Measurements from ENCODE around the gene TSFM.

TSFM gene

DNA sequence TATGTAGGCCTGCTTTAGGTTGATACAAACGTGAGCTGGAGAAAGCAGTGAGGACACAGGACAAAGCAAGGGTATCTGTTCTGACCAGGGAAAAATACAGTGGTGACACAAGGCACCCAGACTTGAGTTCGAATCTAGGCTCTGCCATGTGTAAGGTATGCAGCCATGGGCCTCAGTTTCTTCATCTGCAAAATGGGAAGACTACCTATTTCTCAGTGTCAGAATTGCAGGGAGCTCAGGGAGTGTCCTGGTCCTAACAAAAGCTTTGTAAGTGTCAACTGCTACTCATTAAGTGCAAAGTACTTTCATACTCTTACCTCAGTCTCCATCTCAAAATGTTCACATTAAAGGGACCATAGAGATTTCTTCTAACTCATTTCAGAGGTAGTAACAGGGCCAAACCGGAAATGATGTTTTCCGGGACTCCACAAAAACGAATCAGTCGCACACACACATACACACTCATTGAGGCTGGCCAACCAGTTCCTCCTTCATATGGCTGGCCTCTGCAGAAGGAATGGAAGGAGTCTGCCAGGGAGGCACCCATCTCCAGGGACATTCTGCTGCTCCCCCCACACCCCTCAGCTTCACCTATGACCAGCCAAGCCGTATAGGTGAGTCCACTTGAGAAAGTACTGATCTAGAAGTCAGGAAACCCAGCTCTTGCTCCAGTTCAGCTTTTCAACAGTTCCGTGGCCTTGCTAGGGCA is 56.2 kb downstream of the TSFM start:
- no peak for DNase-seq

DNA sequence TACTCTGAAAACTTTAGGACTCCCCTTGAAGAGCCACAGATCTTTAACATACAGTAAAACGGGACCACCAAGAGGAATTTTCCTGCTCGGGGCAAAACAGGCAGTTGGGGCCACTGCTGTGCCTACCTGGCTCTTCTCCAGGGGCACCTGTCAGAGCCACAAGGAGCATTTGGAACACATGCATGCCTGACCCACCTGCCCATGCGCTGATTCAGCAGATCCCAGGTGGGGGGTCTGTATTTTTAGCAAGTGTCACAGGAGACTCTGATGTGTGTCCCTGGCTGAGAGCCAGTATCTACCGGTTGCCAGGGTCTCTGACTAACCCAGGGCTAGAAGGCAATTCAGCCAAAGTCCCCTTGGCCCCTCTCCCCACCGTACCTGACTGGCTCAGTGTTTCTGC is 57.4 kb downstream of the TSFM start:
- DNase-seq: no peak

DNA sequence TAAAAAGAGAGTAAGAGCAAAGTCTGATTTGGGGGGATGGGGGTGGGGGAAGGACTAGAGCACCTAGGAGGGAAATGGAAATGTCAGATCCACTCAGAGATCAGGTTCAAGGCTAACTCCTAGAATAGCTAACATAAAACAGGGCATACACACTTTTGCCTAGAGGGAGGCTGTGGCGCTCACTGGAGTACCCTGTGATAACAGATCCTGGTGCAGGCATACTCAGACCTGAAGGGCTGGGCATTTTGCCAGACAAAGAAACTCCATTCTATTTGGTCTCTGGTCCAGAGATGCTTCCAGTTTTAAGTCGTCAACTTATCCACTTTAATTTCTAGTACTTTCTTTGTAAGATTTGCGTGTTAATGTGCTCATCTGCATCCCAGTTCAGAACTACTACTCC is 58.1 kb downstream of the TSFM start:
- peak; percentile 42 for DNase-seq

DNA sequence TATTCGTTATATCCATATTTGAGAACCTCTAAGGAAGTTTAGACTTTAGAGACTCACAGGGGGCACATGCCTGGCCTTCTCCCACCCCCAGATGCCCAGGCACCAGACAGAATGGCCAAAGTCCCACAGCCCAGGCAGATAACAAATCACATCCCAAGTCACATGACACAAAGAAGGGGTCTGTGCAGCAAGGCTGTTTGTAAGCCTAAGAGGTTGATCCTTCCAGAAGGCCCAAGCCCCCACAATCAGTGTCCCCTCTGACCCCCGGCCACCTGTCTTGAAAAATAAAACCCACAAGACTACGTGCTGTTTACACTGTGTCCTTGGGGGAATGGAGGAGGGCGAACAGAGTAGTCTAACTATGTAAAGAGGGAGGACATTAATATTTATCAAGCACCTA is 58.9 kb downstream of the TSFM start:
- DNase-seq: no peak

DNA sequence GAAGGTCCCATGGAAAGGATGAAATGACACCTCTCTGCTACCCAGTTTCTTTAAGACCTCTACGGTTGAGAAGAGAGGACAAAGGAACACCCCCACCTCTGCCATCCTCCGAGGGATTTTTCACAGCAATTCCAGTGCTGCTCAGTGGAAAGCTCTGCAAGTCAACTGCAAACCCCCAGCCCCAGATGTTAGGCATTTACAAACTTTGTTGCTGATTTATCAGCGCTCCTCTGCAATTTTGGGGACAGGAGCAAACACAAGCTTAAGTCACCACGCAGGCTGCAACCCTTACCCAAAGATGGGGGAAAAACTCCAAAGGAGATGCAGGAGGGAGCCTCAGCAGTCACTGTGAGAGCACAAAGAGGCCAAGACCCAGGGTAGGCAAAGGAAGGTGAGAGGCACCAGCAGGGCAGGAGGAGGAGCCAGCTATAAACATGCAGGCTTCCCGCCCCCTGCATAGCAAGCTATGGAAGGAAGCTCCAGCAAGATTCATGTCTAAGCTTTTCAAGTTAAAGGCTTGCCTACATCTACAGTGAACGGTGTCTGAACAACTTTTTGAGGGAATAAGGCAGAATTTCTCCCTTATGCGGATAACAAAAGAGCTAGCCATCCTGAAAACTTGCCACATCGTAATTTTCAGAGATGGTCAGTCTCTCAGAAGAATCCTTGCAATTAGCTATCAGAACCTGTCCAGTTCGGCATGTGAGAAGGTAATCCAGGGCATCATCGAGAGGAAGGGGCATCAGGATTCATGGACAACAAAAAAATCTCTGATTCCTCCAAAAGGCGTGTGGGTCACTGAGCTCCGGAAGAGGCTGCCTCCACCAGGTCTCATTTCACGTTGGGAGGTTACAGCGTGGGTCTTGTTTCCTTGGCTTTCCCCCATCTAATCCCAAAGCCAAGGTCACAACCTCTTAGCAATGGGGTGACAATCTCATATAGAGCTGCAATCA is 60.0 kb downstream of the TSFM start:
- DNase-seq: no peak

DNA sequence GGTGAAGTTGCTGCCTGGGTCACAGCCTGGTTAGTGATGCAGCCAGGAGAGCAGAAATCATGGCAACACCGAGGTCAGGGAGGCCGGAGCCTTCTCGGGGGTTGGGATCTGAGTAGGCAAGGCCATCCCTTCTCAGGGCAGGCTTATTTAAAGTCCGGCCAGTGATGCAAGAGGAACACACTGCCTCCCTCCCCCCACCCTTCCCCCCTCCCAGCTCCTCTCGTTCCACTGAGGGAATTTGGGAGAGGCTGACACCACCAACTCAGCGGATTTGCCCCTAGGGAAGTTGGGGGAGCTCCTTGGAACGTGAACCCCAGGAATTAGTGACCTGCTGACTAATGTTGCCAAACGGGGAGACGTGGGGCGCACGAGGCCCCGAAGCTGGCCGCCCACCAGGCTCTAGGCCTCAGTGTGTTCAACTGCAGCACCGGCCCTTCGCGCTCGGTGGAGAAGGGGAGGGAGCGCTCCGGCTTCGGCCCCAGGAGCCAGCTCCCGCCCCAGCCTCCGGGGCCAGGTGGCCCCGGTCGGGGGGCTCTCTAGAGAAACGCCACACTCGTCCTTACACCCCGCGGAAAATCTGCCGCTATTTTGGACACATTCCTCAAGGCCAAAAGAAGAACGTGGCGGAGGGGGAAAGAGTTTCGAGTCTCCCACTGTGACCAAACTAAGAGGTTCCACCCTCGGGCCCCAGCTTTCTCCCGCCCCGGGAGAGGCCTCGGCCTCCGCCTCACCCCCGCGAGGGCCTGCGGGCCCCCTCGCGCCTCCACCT is 62.3 kb downstream of the TSFM start:
- DNase-seq: no peak

DNA sequence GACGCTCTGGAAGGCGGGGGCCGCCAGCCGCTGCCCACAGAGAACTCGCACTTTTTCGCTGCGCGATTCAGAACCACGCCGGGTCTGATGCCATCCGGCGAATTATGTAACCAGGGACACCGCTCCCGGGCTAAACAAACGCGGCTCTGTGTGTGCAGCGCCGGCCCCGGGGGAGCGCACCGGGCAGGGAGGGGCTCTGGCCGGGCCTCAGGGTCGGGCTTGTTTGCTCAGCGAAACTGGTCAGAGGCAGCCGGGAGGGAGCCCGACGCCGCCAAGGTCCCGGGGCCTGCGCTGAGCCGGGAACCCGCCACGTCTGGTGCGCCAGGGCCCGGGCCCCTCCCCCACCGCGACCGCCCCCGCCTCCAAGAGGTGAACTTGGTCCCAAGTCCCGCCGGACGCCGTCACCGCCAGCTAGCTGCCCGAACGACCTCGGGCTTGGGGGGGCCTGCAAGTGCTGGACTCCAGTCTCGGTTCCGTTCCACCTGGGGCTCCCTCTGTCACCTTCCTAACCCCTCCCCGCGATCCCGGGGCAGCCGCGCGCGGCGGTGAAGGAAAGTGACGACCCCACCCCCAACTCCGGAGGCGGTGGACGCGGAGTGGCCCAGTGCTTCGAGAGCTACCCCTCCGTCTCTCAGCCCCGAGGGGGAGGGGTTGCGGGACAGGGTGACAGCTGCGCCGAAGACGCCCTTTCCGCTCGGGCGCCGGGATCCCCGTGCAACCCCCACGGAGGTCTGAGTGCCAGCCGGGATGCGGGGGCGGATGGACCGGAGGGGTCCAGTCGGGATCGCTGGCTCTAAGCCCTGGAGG is 63.1 kb downstream of the TSFM start:
- no peak for DNase-seq

DNA sequence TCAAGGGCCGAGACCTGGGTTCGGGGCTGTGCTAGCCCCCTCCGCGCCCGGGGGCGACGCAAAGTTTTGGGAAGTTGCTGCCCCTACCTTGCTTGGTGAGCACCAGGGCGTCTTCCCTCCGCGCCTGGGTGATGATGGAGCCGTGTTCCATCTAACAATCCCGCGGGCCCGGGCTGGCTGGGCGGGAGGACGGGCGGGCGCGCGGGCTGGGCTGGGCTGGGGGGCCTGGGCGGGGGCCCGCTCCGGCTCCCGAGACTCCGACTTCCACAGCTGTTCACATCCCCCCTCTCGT is 63.6 kb downstream of the TSFM start:
- no peak for DNase-seq

DNA sequence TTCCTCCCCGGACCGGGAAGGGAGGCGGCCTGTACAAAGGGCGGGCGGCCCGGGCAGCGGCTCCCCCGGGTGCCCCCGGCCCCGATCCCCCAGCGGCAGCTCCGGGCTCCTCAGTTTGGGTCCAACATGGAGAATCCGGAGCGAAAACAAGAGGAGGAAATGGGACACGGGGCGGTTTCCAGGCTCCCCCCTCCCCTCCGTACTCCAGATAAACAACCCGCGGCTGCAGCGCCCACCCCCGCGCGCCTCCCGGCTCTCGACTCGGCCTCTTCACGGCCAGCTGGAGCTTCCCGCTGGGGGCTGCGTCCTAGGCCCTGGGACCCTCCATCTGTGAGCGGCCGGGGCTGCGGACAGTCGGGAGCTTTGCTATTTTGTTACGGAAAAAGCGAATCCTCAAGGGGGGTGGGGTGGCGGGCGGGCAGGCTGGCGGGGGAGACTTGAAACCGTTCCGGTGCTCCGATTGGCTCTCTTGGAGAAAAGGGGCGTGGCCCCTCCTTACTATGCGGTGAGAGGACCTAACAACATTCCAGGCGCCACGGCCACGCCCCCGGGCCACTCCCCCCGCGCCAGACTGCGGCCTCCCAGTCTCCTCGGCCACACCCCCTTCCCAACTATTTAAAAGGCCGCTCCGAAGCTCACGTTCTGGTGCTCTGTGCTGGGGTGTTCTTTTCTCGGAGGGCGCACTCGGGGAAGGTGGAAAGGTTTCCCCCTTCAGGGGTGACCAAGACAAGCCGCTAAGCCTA is 64.2 kb downstream of the TSFM start, which contains the start of gene CTDSP2:
Gene CTDSP2 (minus strand): TSS at position 153 of the 743 bp plus-strand sequence. CDS start 294 bp downstream, outside the sequence.
- peak; percentile 93 for DNase-seq
